Adipose tissue (tissue), 3 donors: ENCODE data around the gene HARBI1. TPM values are rescaled to one million over a fixed set of nuclear protein-coding genes. Genes with fewer than 3 reads are reported as not detected.
"Not testable (repeated sequence)": the region's sequence is repeated elsewhere in the genome, so short reads cannot be mapped to it uniquely, and the experiment has no call there.

Experiments
- H3K27ac ChIP-seq: one replicate; pipeline ENCODE4 v1.5.1; 2013; ENCODE audit warnings: low read depth, low read length
- WGBS, 3 donors: extraction: QIAGEN DNeasy Blood & Tissue Kit; methylation state at CpG; one replicate each; pipeline ENCODE4 v1.1.7; 2013; 5-methylcytosine and 5-hydroxymethylcytosine counted together
- polyA plus RNA-seq, 3 donors: library from polyadenylated mRNA; stranded (reverse); fragments of 200-250 nt; gene quantifications; one replicate each; pipeline ENCODE4 v1.2.3, GENCODE V29; 2013
- donor health status: healthy with polysubstance abuse.
- donor health status: Bipolar disorder and iron deficiency.
- donor health status: healthy.

Gene HARBI1
- polyA plus RNA-seq, 3 donors: 1.7 to 3.1 (median 2.5) TPM

- WGBS, 3 donors: 58 to 83% (median 63%) methylated on average over 1 of the region's 1 CpG
- no peak overlapping the region for H3K27ac ChIP-seq
These were observed 15.9 kb downstream of the HARBI1 start for GRCh38 chr11:46601129-46601528.

- WGBS, 3 donors: 68 to 80% (median 71%) methylated on average over 3 of the region's 3 CpGs
- H3K27ac ChIP-seq: no peak overlapping the region
These were observed 16.6 kb downstream of the HARBI1 start for GRCh38 chr11:46600194-46600960.

DNA sequence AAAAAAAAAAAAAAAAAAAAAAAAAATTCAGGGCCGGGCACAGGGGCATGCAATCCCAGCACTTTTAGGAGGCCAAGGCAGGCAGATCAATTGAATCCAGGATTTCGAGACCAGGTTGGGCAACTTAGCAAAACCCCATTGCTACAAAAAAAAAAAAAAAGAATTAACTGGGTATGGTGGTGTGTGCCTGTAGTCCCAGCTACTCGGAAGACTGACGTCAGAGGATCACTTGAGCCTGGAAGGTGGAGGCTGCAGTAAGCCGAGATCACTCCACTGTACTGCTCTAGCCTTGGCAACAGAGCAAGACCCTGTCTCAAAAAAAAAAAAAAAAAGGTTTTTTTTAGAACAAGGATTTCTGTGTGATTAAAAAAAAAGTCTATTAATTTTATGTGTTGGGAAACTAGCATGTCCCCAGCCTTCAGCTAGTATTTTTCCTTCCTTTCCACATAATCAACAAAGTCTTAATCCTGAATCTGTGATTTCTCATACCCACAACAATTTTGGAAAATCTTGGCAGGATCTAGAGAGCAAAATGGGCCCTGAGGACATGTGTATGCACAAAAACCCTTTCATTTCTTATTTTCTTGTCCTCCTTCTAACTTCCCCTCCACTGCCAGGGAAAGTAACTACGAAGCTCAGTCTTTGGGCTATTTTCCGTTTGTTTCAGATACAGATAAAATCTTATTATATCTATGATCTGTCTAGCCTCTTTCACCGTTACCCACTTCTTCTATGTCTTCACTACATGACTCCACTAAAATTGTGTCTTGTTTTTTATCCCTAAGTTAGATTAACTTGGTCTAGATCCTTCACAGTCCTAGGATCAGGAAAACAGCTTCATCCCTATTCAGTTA lies 17.5 kb downstream of the HARBI1 start:
- H3K27ac ChIP-seq: no peak overlapping the region
- WGBS, 3 donors: 67 to 83% (median 82%) methylated on average over 8 of the region's 8 CpGs

GRCh38 chr11:46597609-46598219 lies 19.3 kb downstream of the HARBI1 start:
- 81 to 86% (median 85%) methylated on average over 6 of the region's 6 CpGs for WGBS, 3 donors

GRCh38 chr11:46597155-46597554 lies 19.9 kb downstream of the HARBI1 start:
- H3K27ac ChIP-seq: no peak overlapping the region
- WGBS, 3 donors: 62 to 100% (median 98%) methylated on average over 1 of the region's 1 CpG

More at GRCh38 chr11:46597609-46598219, 19.3 kb downstream of the HARBI1 start:
- no peak overlapping the region for H3K27ac ChIP-seq

DNA sequence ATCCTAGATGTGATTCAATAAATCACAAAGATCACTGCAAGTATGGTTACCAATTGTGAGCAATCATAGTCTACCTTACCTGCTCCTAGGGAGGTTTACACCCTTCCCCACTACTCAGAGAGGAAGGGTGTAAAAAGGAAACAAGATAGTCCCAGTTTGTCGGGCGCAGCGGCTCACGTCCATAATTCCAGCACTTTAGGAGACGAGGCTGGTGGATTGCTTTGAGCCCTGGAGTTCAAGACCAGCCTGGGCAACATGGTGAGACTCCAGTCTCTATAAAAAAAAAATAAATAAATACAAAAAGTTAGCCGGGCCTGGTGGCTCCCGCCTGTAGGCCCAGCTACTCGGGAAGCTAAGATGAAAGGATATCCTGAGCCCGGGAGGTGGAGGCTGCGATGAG lies 22.2 kb downstream of the HARBI1 start:
- WGBS, 3 donors: 92 to 95% (median 93%) methylated on average over 10 of the region's 10 CpGs
- no peak overlapping the region for H3K27ac ChIP-seq

DNA sequence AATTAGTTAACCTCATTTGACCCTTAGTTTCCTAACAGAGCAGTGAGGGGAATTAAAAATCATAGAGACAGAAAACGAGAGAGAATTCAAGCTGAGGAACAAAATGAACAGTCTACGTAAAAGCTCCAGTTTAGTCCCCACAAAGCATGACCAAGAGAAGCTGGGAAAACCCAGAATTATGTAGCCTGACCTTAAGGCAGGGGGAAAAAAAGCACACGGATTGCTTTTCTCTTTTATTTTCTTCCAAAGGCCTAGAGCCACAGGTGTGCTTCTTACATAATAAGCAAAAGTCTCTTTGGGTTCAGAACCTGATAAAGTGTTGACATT lies 22.7 kb downstream of the HARBI1 start:
- H3K27ac ChIP-seq: no peak overlapping the region
- WGBS, 3 donors: 24 to 34% (median 32%) methylated on average over 3 of the region's 3 CpGs

DNA sequence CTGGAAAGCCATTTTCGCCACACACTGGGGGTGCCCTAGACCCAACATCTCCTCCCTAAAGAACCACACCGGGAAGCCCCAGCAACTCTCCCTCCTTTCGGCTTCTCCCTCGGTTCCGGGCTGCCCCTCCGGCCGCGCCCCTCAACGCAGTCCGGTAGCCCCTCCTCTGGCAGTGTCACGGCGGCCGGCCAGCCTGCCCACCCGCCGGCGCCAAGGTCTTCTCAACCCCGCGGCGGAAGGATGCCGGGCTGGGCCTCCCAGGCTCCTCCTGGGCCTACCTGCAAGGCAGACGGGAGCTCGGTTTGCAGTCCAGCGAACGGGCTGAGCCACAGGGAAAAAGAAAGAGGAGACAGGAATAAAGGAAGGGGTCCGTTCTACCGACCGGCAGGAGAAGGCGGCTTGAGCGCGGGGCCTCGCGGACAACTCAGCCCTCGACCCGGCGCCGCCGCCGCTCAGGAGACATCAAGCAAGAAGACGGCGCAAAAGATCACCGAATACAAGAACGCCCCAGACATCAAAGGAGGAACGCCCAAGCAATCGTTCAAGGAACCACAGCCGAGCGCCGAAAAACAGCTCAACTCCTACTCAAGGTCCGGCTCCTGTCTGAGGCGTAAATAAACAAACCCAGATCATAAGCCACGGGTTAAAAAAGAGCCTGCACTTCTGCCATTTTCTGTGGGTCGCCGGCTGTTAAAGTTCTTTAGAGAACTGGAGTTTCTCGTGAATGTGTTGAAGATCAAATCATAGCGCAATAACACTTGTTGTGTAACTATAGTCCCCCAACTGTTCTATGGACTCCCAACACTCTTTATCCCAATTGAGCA lies 23.3 kb downstream of the HARBI1 start, which contains the start of gene AMBRA1:
TSS of gene AMBRA1 (minus strand) at position 474 of the 824 bp plus-strand sequence. CDS start 45,643 bp downstream, outside the sequence.
- WGBS, 3 donors: 1% methylated on average over 52 to 54 of the region's 54 CpGs
- no peak within 1 kb of the TSS for H3K27ac ChIP-seq

- 47 to 57% (median 55%) methylated on average over 11 of the region's 11 CpGs for WGBS, 3 donors
- no peak overlapping the region for H3K27ac ChIP-seq
These were observed 26.1 kb downstream of the HARBI1 start for GRCh38 chr11:46590740-46591605.

DNA sequence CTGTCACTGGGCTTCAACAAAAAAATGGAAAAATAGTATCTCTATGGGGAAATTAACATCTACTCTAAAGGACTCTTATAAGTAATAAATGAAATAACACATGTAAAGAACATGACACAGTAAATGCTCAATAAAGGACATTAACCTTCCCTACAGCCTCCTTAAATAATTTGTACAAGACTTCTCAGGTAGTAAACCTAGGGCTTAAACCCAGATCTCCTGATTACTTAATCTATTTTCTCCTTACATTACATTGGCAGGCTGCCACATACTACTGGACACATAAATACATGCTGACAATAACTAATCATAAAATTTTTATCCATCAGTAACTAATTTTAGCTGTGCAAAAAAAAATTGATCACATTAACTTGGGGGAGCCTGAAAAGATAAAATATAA lies 28.1 kb downstream of the HARBI1 start:
- H3K27ac ChIP-seq: no peak overlapping the region

- no peak overlapping the region for H3K27ac ChIP-seq
- 86 to 87% (median 87%) methylated on average over 5 of the region's 5 CpGs for WGBS, 3 donors
These were observed 28.9 kb downstream of the HARBI1 start for GRCh38 chr11:46588131-46588530.

DNA sequence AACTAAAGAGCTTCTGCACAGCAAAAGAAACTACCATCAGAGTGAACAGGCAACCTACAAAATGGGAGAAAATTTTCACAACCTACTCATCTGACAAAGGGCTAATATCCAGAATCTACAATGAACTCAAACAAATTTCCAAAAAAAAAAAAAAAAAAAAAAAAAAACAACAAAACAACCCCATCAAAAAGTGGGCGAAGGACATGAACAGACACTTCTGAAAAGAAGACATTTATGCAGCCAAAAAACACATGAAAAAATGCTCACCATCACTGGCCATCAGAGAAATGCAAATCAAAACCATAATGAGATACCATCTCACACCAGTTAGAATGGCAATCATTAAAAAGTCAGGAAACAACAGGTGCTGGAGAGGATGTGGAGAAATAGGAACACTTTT lies 33.5 kb downstream of the HARBI1 start:
- WGBS, 3 donors: 93 to 100% (median 100%) methylated on average over 1 of the region's 1 CpG
- not testable (repeated sequence) for H3K27ac ChIP-seq

- no peak overlapping the region for H3K27ac ChIP-seq
- 70 to 94% (median 90%) methylated on average over 5 of the region's 5 CpGs for WGBS, 3 donors
These were observed 34.4 kb downstream of the HARBI1 start for GRCh38 chr11:46582588-46582987.

GRCh38 chr11:46577058-46577457 lies 40.0 kb downstream of the HARBI1 start:
- H3K27ac ChIP-seq: no peak overlapping the region
- 99 to 100% (median 100%) methylated on average over 1 of the region's 1 CpG for WGBS, 3 donors

- WGBS, 3 donors: 8 to 13% (median 10%) methylated on average over 1 of the region's 1 CpG
- H3K27ac ChIP-seq: no peak overlapping the region
These were observed 42.4 kb downstream of the HARBI1 start for GRCh38 chr11:46574656-46575055.

DNA sequence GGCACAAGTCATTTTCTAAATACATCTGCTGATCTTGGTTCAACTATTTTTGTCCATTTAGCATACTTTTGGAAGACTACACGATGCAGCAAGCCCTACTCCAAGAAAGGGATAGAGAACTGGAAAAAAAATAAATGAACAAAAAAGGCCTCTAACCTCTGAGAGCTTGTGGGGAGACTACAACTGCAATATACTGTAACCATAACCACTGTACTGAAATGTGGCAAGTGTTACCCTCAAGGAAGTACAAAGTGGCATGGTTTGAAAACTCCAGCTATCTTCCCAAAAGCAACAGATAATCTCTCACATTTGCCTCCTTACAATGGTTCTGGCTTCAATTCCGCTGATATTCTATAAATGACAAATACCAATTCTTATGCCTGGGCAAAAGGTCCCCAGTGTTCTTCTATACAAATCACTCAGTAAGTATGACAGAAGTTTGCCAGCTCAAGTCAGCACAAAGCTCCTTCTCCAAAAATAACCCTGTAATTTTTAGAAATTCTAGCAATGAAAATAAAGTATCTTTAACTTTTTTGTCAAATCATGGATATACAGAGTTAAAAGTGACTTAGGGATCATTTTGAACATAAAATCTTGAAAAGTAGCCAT lies 46.1 kb downstream of the HARBI1 start:
- 58 to 68% (median 63%) methylated on average over 2 of the region's 2 CpGs for WGBS, 3 donors

DNA sequence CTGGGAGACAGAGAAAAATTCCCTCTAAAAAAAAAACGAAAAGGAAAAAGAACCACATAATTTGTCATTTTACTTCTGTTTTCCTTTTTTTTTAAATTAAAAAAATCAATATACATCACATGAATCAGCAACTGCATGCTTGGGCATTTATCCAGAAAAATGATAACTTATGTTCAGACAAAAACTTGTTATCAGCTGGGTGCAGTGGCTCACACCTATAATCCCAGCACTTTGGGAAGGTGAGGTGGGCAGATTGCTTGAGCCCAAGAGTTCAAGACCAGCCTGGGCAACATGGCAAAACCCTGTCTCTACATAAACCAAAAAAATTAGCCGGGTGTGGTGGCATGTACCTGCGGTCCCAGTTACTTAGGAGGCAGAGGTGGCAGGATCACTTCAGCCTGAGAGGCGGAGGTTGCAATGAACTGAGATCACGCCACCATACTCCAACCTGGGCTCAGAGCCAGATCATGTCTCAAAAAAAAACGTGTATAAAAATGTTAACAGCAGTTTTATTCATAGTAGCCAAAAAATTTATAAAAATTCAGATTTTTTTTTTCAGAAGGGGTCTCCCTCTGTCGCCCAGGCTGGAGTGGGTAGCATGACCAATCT lies 51.7 kb downstream of the HARBI1 start:
- no peak overlapping the region for H3K27ac ChIP-seq
- WGBS, 3 donors: 54 to 70% (median 60%) methylated on average over 7 of the region's 7 CpGs

More for the DNA sequence above, 46.1 kb downstream of the HARBI1 start:
- no peak overlapping the region for H3K27ac ChIP-seq
